ENCODE data around the gene AKT3. TPM values are rescaled to one million over a fixed set of nuclear protein-coding genes. Genes with fewer than 3 reads are reported as not detected.
"Not testable (repeated sequence)": the region's sequence is repeated elsewhere in the genome, so short reads cannot be mapped to it uniquely, and the experiment has no call there.

Gene AKT3
- total RNA-seq, 1 donor from 2014 or later = 61.9 TPM

DNA sequence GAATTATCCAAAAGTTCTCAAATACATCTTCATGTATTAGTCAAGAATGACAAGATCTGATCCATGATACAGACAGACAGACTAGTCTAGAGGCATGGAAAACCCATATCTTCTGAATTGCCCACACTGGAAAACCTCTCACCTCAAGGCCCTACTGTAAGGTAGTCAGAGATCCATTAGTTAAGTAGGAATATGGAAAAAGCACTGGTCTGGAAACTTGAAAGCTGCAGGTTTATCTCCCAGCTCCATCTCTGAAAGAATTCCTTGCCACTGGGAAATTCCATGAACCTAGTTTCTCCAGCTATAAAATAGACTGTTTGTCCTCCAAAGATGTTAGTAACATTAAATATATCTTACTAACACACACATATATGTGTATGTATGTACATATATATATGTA is 169.2 kb downstream of the AKT3 start:
- intact Hi-C loops (cut with DNase I) = no loop called here
- no peak for TF ChIP-seq POLR2A (IDR thresholded peaks at IDR 0.05)
- Histone ChIP-seq H3K27ac (no peak overlapping the region), H3K27me3 (no peaks in the 10 kb centered on the region), H3K36me3 (no peaks in the 10 kb centered on the region), H3K4me3 (no peak overlapping the region), H3K9me3 (no peaks in the 10 kb centered on the region), H3K4me1 (no peaks in the 10 kb centered on the region)
- no peak for DNase-seq (ENCODE audit: extremely low spot score in 2 of 2)

DNA sequence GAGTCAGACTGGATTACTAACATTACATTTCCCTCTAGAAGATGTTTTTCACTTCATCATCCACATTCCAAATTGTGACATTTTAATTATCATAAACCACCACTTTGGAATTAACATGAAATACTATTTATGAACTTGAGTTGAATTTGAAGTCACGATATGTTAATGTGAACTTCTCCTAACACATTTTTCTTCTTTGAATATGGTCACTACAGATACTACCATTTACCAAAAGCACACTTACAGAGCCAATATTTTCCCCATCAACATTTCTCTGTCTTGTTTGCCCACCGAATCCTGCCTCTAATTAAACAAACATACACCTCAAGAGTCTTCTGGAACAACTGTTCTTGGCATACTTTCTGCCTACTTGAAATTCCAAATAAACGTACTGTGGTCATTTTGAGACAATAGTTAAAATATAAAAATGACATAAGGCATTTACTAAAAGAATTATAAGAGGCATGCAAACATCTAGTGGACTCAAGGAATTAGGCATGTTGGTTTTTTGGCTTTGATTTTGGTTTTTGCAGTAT is 177.4 kb downstream of the AKT3 start:
- no peaks in the 10 kb centered on the region for H3K9me3 ChIP-seq
- H3K27ac ChIP-seq = no peak overlapping the region
- no peak for DNase-seq (ENCODE audit: extremely low spot score in 2 of 2)
- H3K4me3 ChIP-seq = no peak overlapping the region
- intact Hi-C loops (cut with DNase I) = no loop called here
- no peaks in the 10 kb centered on the region for H3K4me1 ChIP-seq
- no peaks in the 10 kb centered on the region for H3K36me3 ChIP-seq
- no peaks in the 10 kb centered on the region for H3K27me3 ChIP-seq
- TF ChIP-seq POLR2AphosphoS5 (IDR thresholded peaks at IDR 0.05; ENCODE audit: insufficient read depth in 1 of 2, low read depth in 1 of 2) = no peak
- TF ChIP-seq POLR2A (IDR thresholded peaks at IDR 0.05) = no peak
- TF ChIP-seq, protein P1, sequence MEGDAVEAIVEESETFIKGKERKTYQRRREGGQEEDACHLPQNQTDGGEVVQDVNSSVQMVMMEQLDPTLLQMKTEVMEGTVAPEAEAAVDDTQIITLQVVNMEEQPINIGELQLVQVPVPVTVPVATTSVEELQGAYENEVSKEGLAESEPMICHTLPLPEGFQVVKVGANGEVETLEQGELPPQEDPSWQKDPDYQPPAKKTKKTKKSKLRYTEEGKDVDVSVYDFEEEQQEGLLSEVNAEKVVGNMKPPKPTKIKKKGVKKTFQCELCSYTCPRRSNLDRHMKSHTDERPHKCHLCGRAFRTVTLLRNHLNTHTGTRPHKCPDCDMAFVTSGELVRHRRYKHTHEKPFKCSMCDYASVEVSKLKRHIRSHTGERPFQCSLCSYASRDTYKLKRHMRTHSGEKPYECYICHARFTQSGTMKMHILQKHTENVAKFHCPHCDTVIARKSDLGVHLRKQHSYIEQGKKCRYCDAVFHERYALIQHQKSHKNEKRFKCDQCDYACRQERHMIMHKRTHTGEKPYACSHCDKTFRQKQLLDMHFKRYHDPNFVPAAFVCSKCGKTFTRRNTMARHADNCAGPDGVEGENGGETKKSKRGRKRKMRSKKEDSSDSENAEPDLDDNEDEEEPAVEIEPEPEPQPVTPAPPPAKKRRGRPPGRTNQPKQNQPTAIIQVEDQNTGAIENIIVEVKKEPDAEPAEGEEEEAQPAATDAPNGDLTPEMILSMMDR (IDR thresholded peaks at IDR 0.05) = no peak

DNA sequence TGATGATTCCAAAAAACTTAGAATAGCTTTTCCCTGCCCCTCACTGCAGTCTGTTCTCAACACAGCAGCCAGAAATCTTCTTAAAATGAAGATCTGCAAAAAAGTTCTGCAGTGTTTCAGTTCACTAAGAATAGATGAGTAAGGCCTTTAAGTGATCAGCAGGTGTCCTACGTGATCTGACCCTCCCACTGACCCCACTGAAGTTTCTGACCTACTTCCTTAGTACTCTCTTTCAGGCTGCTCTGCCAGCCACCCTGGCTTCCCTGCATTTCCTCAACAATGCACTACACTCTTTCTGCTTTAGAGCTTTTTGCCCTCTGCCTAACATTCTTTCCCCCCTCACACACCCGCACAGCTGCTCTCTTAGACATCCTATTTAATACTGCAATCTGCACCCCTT is 182.5 kb downstream of the AKT3 start:
- Histone ChIP-seq H3K27ac (no peak overlapping the region), H3K4me1 (no peaks in the 10 kb centered on the region), H3K36me3 (peaks cover 0 to 7% of the 10 kb centered on the region in 2 donors), H3K9me3 (no peaks in the 10 kb centered on the region), H3K4me3 (no peak overlapping the region), H3K27me3 (no peaks in the 10 kb centered on the region)
- no peak for DNase-seq (ENCODE audit: extremely low spot score in 2 of 2)
- intact Hi-C loops (cut with DNase I) = no loop called here
- TF ChIP-seq, protein P1 (IDR thresholded peaks at IDR 0.05) = no peak
- TF ChIP-seq POLR2A (IDR thresholded peaks at IDR 0.05) (no peak), POLR2AphosphoS5 (IDR thresholded peaks at IDR 0.05; ENCODE audit: insufficient read depth in 1 of 2, low read depth in 1 of 2) (no peak)

DNA sequence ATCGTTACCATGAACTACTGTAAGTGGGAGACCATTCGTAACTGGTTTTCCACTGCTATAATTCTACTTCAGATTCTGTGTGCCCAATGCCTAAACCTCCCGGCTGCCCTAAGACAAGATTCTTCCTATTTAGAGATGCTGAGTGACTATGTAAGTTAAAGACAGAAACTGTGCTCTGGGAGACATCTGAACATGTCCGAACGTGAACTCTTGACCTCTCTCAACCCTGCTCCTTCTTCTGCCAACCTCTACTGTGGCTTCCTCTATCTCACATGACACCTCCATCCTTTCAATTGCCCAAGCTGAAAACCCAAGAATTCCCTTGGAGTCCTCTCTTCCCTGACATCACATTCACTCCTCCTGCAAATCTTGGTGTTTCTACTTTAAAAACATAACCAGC is 182.9 kb downstream of the AKT3 start:
- H3K27ac ChIP-seq = no peak overlapping the region
- H3K4me3 ChIP-seq = no peak overlapping the region
- no peak for DNase-seq (ENCODE audit: extremely low spot score in 2 of 2)
- TF ChIP-seq POLR2A (IDR thresholded peaks at IDR 0.05) (no peak), POLR2AphosphoS5 (IDR thresholded peaks at IDR 0.05; ENCODE audit: insufficient read depth in 1 of 2, low read depth in 1 of 2) (no peak)
- TF ChIP-seq, protein P1 (IDR thresholded peaks at IDR 0.05) = no peak
- no peaks in the 10 kb centered on the region for H3K27me3 ChIP-seq
- no peaks in the 10 kb centered on the region for H3K9me3 ChIP-seq
- peaks cover 0 to 7% of the 10 kb centered on the region in 2 donors for H3K36me3 ChIP-seq
- intact Hi-C loops (cut with DNase I) = no loop called here
- H3K4me1 ChIP-seq = no peaks in the 10 kb centered on the region

DNA sequence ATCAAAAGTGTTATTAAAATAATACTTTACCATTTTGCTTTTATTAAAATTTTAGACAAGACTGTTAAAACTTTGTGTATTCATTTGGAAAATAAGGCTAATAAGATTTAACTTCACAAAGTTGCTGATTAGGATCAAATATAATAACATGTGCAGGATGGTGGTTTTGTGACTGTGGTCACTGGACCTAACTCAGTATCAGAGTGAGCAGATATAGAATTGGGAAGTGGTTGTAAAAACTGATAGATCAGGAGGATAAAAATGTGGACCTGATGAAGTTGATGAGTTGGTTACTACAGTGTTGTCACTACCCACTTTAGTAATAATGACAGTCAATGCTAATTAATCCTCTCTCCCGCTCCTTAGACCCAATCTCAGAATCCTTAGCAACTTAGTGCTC is 186.4 kb downstream of the AKT3 start:
- peaks cover 0 to 7% of the 10 kb centered on the region in 2 donors for H3K36me3 ChIP-seq
- no peak overlapping the region for H3K4me3 ChIP-seq
- DNase-seq (ENCODE audit: extremely low spot score in 2 of 2) = no peak
- H3K27ac ChIP-seq = no peak overlapping the region
- TF ChIP-seq POLR2AphosphoS5 (IDR thresholded peaks at IDR 0.05; ENCODE audit: insufficient read depth in 1 of 2, low read depth in 1 of 2) (no peak), POLR2A (IDR thresholded peaks at IDR 0.05) (no peak)
- TF ChIP-seq, protein P1 (IDR thresholded peaks at IDR 0.05) = no peak
- intact Hi-C loops (cut with DNase I) = no loop called here
- H3K9me3 ChIP-seq = no peaks in the 10 kb centered on the region
- no peaks in the 10 kb centered on the region for H3K4me1 ChIP-seq
- no peaks in the 10 kb centered on the region for H3K27me3 ChIP-seq

DNA sequence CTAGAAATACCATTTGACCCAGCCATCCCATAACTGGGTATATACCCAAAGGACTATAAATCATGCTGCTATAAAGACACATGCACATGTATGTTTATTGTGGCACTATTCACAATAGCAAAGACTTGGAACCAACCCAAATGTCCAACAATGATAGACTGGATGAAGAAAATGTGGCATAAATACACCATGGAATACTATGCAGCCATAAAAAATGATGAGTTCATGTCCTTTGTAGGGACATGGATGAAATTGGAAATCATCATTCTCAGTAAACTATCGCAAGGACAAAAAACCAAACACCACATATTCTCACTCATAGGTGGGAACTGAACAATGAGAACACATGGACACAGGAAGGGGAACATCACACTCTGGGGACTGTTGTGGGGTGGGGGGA is 187.9 kb downstream of the AKT3 start:
- H3K4me1 ChIP-seq; H3K27me3 ChIP-seq; intact Hi-C loops (cut with DNase I); H3K9me3 ChIP-seq; H3K27ac ChIP-seq; DNase-seq (ENCODE audit: extremely low spot score in 2 of 2); H3K4me3 ChIP-seq; H3K36me3 ChIP-seq: not testable (repeated sequence)

All from vagina (tissue), 2 donors.